Pons (tissue), 1 donor: ENCODE data around the gene RAN.
"Not testable (repeated sequence)": the region's sequence is repeated elsewhere in the genome, so short reads cannot be mapped to it uniquely, and the experiment has no call there.

Source experiments
- DNase-seq: peaks from one replicate; pipeline ENCODE4 v3.0.0-alpha.2; 2016; ENCODE audit warnings: low spot score

The RAN gene

DNA sequence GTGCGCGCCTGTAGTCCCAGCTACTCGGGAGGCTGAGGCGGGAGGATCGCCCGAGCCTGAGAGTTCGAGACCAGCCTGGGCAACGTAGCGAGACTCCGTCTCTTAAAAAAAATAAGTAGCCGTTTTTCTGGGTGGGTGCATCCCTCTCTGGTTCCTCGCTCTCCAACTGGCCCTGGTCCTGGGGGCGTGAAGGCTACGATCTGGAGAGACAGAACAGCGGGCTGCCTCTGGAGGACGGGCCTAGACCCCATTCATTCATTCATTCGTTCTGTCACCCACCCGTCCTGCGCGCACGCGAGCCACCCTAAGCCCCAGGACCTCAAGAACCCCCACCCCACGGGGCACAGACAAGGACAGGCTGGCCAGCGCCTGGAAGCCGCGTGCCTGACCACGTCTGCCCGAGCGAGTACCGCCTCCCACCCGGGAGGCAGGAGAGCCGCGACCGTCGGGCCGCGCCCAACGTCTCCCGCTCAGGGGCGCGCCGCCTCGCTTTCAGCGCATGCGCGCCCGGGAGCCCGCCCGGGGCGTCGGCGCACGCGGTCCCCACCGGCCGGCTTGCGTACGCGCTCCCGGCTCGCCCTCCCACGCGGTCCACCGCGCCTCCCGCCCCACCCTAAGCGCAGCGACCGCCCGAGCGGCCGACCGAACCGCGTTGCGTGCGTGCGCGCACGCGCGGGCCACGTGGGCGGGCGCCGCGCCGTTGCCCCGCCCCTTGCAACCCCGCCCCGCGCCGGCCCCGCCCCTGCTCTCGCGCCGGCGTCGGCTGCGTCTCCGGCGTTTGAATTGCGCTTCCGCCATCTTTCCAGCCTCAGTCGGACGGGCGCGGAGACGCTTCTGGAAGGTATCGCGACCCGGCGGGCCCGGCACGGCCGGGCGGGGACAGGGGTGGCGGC lies at the start of gene RAN:
Gene RAN (plus strand): TSS at position 781 of the 893 bp plus-strand sequence. CDS start 528 bp downstream, outside the sequence.
- peak; percentile 82 for DNase-seq

- DNase-seq, result no peak
Measured at GRCh38 chr12:130825771-130826150, 46.1 kb upstream of the RAN start.

GRCh38 chr12:130826151-130826801 lies 45.6 kb upstream of the RAN start:
- no peak for DNase-seq

- DNase-seq, result no peak
Measured at GRCh38 chr12:130827432-130827831, 44.4 kb upstream of the RAN start.

DNA sequence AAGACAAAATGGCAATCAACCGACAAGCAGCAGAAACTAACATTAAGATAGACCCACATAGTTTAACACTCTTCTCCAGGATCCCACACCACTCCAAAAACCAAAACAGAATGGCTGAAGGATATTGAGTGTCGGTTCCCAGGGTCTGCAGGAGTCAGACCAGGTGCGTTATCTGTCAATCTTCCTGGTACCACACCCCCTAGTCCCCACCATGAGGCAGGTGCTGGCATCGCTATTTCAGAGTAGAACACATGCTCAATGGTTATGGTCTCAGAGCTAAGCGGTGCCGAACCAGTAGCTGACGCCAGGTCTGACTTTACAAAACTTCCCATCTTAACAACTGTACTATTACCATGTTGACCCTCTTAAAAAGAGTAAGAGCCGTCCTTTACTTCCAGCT lies 43.0 kb upstream of the RAN start:
- no peak for DNase-seq

DNA sequence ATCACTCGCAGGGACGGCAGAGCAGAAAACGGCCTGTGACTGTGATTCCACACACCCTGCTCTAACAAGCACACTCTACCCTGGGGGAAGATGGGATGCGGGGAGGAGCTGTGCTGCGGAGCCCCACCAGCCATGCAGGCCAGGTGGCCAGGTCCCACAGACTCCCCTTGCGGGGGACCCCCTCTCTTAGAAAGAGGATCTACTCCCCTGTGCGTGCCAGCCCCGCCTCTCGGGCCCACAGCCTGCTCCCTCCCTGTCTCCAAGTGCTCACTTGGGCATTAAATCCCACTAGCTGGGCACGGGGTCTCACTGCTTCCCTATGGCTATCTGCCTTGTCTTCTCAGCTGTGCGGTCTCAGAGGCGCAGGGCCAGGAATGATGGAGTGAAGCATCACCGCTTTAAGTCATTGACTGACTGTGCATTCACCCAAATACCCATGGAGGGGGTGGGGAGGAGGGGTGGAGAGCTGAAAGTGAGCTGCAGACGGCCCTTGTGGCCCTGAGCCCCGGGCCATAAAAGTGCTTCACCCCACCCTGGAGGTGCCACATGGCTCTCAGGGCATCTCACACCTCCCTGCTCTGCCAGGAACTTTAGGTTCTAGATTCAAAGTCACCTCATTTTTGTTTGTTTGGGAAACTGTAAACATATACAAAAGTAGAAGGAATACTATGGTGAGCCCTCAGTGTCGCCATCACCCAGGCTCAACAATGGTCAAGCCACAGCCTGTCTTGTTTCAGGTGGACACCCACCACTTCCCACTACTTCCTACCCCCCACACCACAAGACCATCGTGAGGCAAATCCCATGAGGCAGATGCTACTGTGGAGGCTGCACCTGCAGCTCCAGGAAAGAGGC lies 42.2 kb upstream of the RAN start:
- DNase-seq, result no peak

DNA sequence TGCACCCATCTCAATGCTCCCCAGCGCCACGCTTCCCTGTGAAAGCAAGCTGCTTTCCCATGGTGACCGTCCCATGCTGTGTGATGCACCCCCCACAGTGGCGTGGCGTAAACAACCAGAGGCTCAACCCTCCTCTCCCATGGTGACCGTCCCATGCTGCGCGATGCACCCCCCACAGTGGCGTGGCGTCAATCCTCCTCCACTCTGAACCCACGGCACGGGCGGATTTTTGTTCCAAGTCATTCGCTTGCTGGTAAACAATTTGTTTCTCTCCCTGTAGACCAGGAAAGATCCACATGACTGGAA lies 41.7 kb upstream of the RAN start:
- DNase-seq, result no peak

- DNase-seq, result no peak
Measured at GRCh38 chr12:130831246-130831645, 40.6 kb upstream of the RAN start.

DNA sequence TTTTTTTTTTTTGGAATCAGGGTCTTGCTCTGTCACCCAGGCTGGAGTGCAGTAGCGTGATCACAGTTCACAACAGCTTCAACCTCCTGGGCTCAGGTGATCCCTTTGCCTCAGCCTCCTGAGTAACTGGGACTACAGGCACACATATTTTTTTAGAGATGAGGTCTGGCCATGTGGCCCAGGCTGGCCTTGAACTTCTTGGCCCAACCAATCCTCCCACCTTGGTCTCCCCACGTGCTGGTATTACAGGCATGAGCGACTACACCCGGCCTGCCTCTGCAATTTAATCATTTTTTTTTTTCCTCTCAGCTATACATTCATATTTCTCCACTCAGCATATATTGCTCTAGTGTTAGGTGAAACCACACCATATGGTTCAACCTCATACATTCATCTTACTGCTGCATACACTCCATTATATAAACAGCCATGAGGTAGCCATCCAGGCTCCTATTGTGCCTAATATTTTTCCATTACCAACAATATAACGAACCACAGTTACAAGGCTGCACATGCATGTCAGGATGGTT lies 39.9 kb upstream of the RAN start:
- no peak for DNase-seq

GRCh38 chr12:130832561-130833209 lies 39.2 kb upstream of the RAN start:
- DNase-seq, result peak; percentile 87

- no peak for DNase-seq
Measured at GRCh38 chr12:130835011-130835410, 36.9 kb upstream of the RAN start.

DNA sequence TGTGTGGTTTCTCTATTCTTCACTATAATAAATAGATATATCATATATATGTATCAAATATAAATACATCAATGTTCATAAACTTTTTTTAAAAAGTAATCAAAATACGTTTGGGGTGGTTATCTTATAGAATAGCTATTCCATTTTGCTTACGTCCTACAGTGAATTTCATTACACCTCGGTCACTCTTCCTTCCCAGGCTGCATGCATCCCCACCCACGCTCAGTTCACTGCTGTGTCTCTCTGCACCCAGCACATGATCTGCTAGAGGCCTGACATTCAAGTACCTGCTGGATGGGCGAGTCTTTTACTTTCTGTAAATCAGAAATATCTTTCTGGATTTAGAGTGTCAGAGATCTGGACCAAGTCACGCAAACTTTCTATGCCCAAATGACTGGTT lies 36.4 kb upstream of the RAN start:
- no peak for DNase-seq

DNA sequence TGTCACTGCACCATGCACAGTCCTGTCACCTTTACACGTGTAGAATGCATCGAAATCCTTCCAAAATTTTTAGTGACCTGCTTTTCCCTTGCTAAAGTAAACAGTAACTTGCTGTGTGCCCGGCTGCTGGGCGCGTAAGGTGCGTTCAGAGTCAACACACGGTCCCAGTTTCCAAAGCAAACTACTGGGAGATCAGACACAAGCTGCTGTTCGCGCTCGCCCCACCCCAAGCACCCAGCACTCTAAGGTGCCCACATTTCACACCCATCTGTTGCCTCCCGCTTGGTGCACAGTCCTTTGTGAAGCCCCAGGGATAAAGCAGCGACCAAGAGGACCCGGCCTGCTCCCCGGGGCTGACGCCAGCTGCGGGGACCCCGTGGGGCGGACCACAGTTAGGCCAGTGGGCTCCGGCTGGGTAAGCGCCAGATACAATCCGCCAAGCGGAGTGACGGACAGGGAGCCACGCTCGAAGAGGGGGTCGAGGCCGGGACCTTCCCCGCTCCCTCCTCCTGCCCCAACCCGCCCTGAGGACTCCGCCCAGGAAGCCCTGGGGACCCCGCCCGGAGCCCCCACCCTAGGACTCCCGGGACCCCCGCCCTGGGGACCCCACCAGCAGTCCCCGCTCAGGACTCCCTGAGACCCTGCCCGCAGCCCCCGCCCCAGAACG lies 33.4 kb upstream of the RAN start:
- DNase-seq, result no peak

- DNase-seq, result peak; percentile 72
Measured at GRCh38 chr12:130838951-130839769, 32.7 kb upstream of the RAN start, which contains the start of gene STX2. Gene STX2, minus strand, starts transcription at chr12:130839250. Its CDS starts 151 bp downstream, at chr12:130839099.

- DNase-seq, result no peak
Measured at GRCh38 chr12:130839770-130840404, 32.0 kb upstream of the RAN start.

DNA sequence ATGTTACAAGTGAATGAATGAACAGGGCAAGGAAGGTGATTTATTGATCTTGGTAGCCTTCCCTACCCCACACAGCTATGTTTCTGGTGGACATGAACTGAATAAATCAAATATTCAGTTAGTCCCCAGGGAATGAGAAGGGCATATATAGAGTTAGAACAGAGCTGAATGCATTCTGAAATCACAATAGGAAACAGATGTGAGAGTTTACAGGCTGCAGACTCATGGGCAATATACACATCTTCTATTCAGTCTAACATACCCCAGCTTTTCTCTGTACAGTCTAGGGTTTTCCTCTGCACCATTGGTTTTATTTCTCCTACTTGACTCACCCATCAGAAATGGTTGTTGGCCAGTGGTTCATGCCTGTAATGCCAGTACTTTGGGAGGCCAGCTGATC lies 25.5 kb upstream of the RAN start:
- DNase-seq, result no peak

- no peak for DNase-seq
Measured at GRCh38 chr12:130847112-130847511, 24.8 kb upstream of the RAN start.

DNA sequence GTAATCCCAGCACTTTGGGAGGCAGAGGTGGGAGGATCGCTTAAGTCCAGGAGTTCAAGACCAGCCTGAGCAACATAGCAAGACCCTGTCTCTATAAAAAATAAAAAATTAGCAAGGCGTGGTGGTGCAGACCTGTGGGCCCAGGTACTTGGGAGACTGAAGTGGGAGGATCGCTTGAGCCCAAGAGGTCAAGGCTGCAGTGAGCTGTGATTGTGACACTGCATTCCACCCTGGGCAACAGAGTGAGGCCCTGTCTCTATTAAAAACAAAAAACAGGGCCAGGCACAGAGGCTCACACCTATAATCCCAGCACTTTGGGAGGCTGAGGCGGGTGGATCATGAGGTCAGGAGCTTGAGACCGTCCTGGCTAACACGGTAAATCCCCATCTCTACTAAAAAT lies 23.8 kb upstream of the RAN start:
- DNase-seq, result not testable (repeated sequence)

DNA sequence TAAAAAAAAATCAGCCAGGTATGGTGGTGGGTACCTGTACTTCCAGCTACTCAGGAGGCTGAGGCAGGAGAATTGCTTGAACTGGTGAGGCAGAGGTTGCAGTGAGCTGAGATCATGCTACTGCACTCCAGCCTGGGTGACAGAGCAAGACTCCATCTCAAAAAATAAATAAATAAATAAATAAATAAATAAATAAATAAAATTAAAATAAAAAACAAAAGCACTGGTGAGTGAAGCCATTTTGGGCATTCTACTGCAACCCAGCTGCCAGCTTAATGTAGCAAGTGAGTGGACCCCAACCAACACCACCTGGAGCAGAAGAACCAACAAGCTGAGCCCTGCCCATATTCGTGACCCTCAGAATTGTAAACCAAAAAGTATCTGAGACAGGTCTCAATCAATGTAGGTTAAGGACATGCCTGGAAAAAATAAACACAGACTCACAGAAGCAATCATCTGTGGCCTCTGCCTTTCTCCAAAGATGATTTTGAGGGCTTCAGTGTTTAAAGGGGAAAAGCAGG lies 23.0 kb upstream of the RAN start:
- DNase-seq, result not testable (repeated sequence)
